Kidney (tissue), 14 donors: ENCODE results near the gene PITPNC1. TPM values are rescaled to one million over a fixed set of nuclear protein-coding genes. Genes with fewer than 3 reads are reported as not detected.

Experiments used
- DNase-seq, 5 donors: peaks; one replicate each; pipeline ENCODE4 v3.0.0-alpha.2; 2013 to 2020
- FAIRE-seq: peaks from 2 replicates; lab custom pipeline; 2012; peaks lifted over from hg19 to GRCh38; lab: Jason Lieb, UNC
- H3K27ac ChIP-seq, 2 donors: one replicate each; pipeline ENCODE4 v1.7.0; 2013; ENCODE audit warnings: low read depth in 2 of 2, low read length in 2 of 2, inconsistent platforms in 1 of 2
- H3K27me3 ChIP-seq: one replicate; pipeline ENCODE4 v1.7.1; 2013; ENCODE audit warnings: low read length, inconsistent platforms; ENCODE audit not compliant: control insufficient read depth, insufficient read depth
- H3K36me3 ChIP-seq, 3 donors: one replicate each; pipeline versions ENCODE4 v1.7.0 to v1.7.1; 2013; ENCODE audit warnings: low read length in 3 of 3, control low read depth in 1 of 3, inconsistent platforms in 1 of 3; ENCODE audit not compliant: insufficient read depth in 3 of 3, control insufficient read depth in 2 of 3
- H3K4me1 ChIP-seq, 3 donors: one replicate each; pipeline versions ENCODE4 v1.7.0 to v1.7.1; 2013; ENCODE audit warnings: low read length in 3 of 3, inconsistent platforms in 1 of 3, low read depth in 1 of 3; ENCODE audit not compliant: control insufficient read depth in 2 of 3, insufficient read depth in 2 of 3
- H3K4me3 ChIP-seq, 3 donors: one replicate each; pipeline versions ENCODE4 v1.7.0 to v1.8.1; 2013; ENCODE audit warnings: low read length in 3 of 3, control low read depth in 1 of 3, inconsistent platforms in 1 of 3
- H3K9ac ChIP-seq, 3 donors: one replicate each; pipeline versions ENCODE4 v1.7.0 to v1.7.1; 2013; ENCODE audit warnings: low read length in 3 of 3, control low read depth in 1 of 3, inconsistent platforms in 1 of 3
- H3K9me3 ChIP-seq, 3 donors: one replicate each; pipeline versions ENCODE4 v1.7.0 to v1.7.1; 2013; ENCODE audit warnings: low read length in 3 of 3, control low read depth in 1 of 3, inconsistent platforms in 1 of 3; ENCODE audit not compliant: control insufficient read depth in 2 of 3, insufficient read depth in 1 of 3
- CTCF ChIP-seq: IDR thresholded peaks from 3 replicates; pipeline ENCODE4 v1.5.1; 2012; ENCODE audit warnings: mild to moderate bottlenecking, moderate library complexity, borderline replicate concordance; ENCODE audit not compliant: insufficient read depth; ENCODE audit errors: extremely low read depth
- intact Hi-C: fragments of 100-400 bp; cut with DNase I; formaldehyde crosslinking; loops from one replicate; pipeline ENCODE4 v1.11.1; 2022
- polyA plus RNA-seq: library from polyadenylated mRNA; stranded (reverse); fragments of 350-450 nt; fragmentation: Illumina TruSeq; extraction: RNeasy Lipid Tissue Mini Kit (QIAGEN cat#74804); gene quantifications from one replicate; pipeline ENCODE4 v1.2.3, GENCODE V29; 2014; ENCODE audit warnings: low read depth, low replicate concordance; ENCODE audit not compliant: insufficient read depth
- total RNA-seq: library from RNA; stranded (reverse); fragmentation: NEBNext Ultra II Directional; extraction: Animal tissue kit (Norgen Biotek cat#: 25700); gene quantifications from one replicate; pipeline ENCODE4 v1.2.1, GENCODE V29; 2021
- donor health status: control.
- donor health status: control.
- donor health status: control.
- donor health status: control.
- donor health status: control.
- donor health status: DM: yes; HTN: yes; CAD: no.
- donor health status: Normal renal cell carcinoma (clear cell type).

PITPNC1 gene
- total and polyA plus RNA-seq, 2 donors from 2014 or later, result 14.2 to 41.3 TPM

- H3K9me3 ChIP-seq, result no peaks in the 10 kb centered on the region
- no peaks in the 10 kb centered on the region for H3K36me3 ChIP-seq
- H3K4me1 ChIP-seq, result peaks cover 0 to 12% (median 3%) of the 10 kb centered on the region in 3 donors
- H3K27me3 ChIP-seq, result no peaks in the 10 kb centered on the region
- H3K4me3 ChIP-seq, result no peak overlapping the region
- H3K27ac ChIP-seq, result no peak overlapping the region
- H3K9ac ChIP-seq, result peak overlapping the region in 1 of 3 donors; percentile 46
- DNase-seq (no peak), FAIRE-seq (no peak)
- TF ChIP-seq CTCF, result no peak
- intact Hi-C loops, result no loop called here
These were observed 72.0 kb downstream of the PITPNC1 start for GRCh38 chr17:67449065-67449464.

GRCh38 chr17:67449845-67450755, 73.0 kb downstream of the PITPNC1 start:
- no peak for FAIRE-seq

GRCh38 chr17:67452681-67453554, 75.8 kb downstream of the PITPNC1 start:
- intact Hi-C loops, result no loop called here
- H3K4me3 ChIP-seq, result no peak overlapping the region
- no peak overlapping the region for H3K27ac ChIP-seq
- no peaks in the 10 kb centered on the region for H3K27me3 ChIP-seq
- no peak for FAIRE-seq
- no peaks in the 10 kb centered on the region for H3K36me3 ChIP-seq
- H3K9me3 ChIP-seq, result peaks cover under 1 to 2% (median 2%) of the 10 kb centered on the region in 3 donors
- H3K9ac ChIP-seq, result no peak overlapping the region
- TF ChIP-seq CTCF, result no peak
- peaks cover 0 to 12% (median 3%) of the 10 kb centered on the region in 3 donors for H3K4me1 ChIP-seq
- DNase-seq, result no peak

More at GRCh38 chr17:67449845-67450755, 73.0 kb downstream of the PITPNC1 start:
- no peak overlapping the region for H3K27ac ChIP-seq
- no peak overlapping the region for H3K9ac ChIP-seq
- TF ChIP-seq CTCF, result no peak
- no peaks in the 10 kb centered on the region for H3K9me3 ChIP-seq
- intact Hi-C loops, result no loop called here
- no peaks in the 10 kb centered on the region for H3K36me3 ChIP-seq
- H3K27me3 ChIP-seq, result no peaks in the 10 kb centered on the region
- H3K4me1 ChIP-seq, result peaks cover 0 to 12% (median 3%) of the 10 kb centered on the region in 3 donors
- DNase-seq, result no peak
- no peak overlapping the region for H3K4me3 ChIP-seq
